GM12878 (cell line): ENCODE results near the gene PTS. TPM values are rescaled to one million over a fixed set of nuclear protein-coding genes. Genes with fewer than 3 reads are reported as not detected.

Experiments
- E2F8 ChIP-seq: fragments of 450-650 bp; IDR thresholded peaks from 2 replicates; pipeline ENCODE4 v1.6.1; 2018; ENCODE audit warnings: mild to moderate bottlenecking, low read depth, moderate library complexity; ENCODE audit not compliant: partially characterized antibody
- FOXK2 ChIP-seq: fragments of 450-650 bp; IDR thresholded peaks from 2 replicates; pipeline ENCODE4 v1.6.1; 2017; ENCODE audit warnings: mild to moderate bottlenecking, moderate library complexity
- NFIC ChIP-seq: IDR thresholded peaks from 2 replicates; pipeline ENCODE4 v1.6.1; 2012; ENCODE audit warnings: low read depth, mild to moderate bottlenecking, inconsistent platforms, low read length, moderate library complexity
- NFXL1 ChIP-seq: fragments of 450-650 bp; IDR thresholded peaks from 2 replicates; pipeline ENCODE4 v1.6.1; 2017; ENCODE audit warnings: antibody characterized with exemption, mild to moderate bottlenecking, borderline replicate concordance
- SMARCA5 ChIP-seq: fragments of 450-650 bp; IDR thresholded peaks from 2 replicates; pipeline ENCODE4 v1.6.1; 2017; ENCODE audit warnings: mild to moderate bottlenecking
- STAT3 ChIP-seq: IDR thresholded peaks from 2 replicates; pipeline ENCODE4 v1.6.1; 2011; ENCODE audit warnings: low read depth, low read length, improper control_type of control experiment
- SUZ12 ChIP-seq: fragments of 200-600 bp; sonication (generic); IDR thresholded peaks from one replicate; pipeline ENCODE4 v1.6.1; 2018; ENCODE audit warnings: antibody characterized with exemption, mild to moderate bottlenecking; ENCODE audit not compliant: unreplicated experiment
- ZNF274 ChIP-seq: IDR thresholded peaks from one replicate; pipeline ENCODE4 v1.8.0; 2011; ENCODE audit not compliant: insufficient read length, insufficient read depth
- polyA plus RNA-seq, 11 experiments: library from polyadenylated mRNA; depleted of rRNA in 4 of 11; unstranded in 6 of 11; stranded (reverse) in 5 of 11; fragments of >200 nt; fragmentation: Nextera tagmentation in 4 of 11; fragmentation: Illumina TruSeq in 1 of 11; extraction: Ambion mirVana in 4 of 11; extraction: Trizol in 1 of 11; gene quantifications; 1 replicate in 1 of 11; 2 replicates in 10 of 11; pipeline versions ENCODE4 v1.2.1 to v1.2.3, GENCODE V29; 2011 to 2016; ENCODE audit warnings: inconsistent platforms in 2 of 11, missing spikeins in 2 of 11, low read depth in 1 of 11
- total RNA-seq, 4 experiments: library from RNA; depleted of rRNA in 3 of 4; stranded (reverse); fragments of >200 nt in 3 of 4; fragmentation: Illumina TruSeq in 1 of 4; extraction: Trizol in 1 of 4; gene quantifications; 2 replicates each; pipeline versions ENCODE4 v1.2.1 to v1.2.3, GENCODE V29; 2013 to 2021
- TF ChIP-seq, protein P1 (sequence below): fragments of 450-650 bp; IDR thresholded peaks from 2 replicates; pipeline ENCODE4 v1.6.1; 2016; ENCODE audit warnings: mild to moderate bottlenecking
- TF ChIP-seq, protein P2 (sequence below): fragments of 450-650 bp; IDR thresholded peaks from 2 replicates; pipeline ENCODE4 v1.6.1; 2016; ENCODE audit warnings: mild to moderate bottlenecking

The PTS gene
- total and polyA plus RNA-seq, 10 of the 15 experiments (the other 5 are each of a cell fraction or from before 2014, with no cell fraction given): 11.7 to 47.6 (median 15.5) TPM

- TF ChIP-seq NFIC (no peak), STAT3 (no peak), SMARCA5 (no peak), NFXL1 (no peak), E2F8 (no peak), SUZ12 (no peak), ZNF274 (no peak), FOXK2 (no peak)
- TF ChIP-seq, protein P1, sequence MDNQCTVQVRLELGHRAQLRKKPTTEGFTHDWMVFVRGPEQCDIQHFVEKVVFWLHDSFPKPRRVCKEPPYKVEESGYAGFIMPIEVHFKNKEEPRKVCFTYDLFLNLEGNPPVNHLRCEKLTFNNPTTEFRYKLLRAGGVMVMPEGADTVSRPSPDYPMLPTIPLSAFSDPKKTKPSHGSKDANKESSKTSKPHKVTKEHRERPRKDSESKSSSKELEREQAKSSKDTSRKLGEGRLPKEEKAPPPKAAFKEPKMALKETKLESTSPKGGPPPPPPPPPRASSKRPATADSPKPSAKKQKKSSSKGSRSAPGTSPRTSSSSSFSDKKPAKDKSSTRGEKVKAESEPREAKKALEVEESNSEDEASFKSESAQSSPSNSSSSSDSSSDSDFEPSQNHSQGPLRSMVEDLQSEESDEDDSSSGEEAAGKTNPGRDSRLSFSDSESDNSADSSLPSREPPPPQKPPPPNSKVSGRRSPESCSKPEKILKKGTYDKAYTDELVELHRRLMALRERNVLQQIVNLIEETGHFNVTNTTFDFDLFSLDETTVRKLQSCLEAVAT: no peak
- TF ChIP-seq, protein P2, sequence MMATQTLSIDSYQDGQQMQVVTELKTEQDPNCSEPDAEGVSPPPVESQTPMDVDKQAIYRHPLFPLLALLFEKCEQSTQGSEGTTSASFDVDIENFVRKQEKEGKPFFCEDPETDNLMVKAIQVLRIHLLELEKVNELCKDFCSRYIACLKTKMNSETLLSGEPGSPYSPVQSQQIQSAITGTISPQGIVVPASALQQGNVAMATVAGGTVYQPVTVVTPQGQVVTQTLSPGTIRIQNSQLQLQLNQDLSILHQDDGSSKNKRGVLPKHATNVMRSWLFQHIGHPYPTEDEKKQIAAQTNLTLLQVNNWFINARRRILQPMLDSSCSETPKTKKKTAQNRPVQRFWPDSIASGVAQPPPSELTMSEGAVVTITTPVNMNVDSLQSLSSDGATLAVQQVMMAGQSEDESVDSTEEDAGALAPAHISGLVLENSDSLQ: no peak
Observed at GRCh38 chr11:112216561-112217105, 9.6 kb upstream of the PTS start (continued).
